Thyroid gland (tissue), 4 donors: Measurements from ENCODE around the gene TSPYL6.

ENCODE experiments used
- CTCF ChIP-seq, 6 experiments: fragments of 200-600 bp in 3 of 6; fragments of 450-650 bp in 3 of 6; sonication (generic) in 3 of 6; IDR thresholded peaks; one replicate each; pipeline ENCODE4 v1.5.1; 2016 to 2019; ENCODE audit warnings: antibody characterized with exemption in 6 of 6, mild to moderate bottlenecking in 2 of 6, inconsistent platforms in 1 of 6, moderate library complexity in 1 of 6
- POLR2A ChIP-seq, 2 donors: fragments of 450-650 bp; IDR thresholded peaks; one replicate each; pipeline ENCODE4 v1.6.1; 2017; ENCODE audit warnings: antibody characterized with exemption in 2 of 2, mild to moderate bottlenecking in 2 of 2, moderate library complexity in 1 of 2

DNA sequence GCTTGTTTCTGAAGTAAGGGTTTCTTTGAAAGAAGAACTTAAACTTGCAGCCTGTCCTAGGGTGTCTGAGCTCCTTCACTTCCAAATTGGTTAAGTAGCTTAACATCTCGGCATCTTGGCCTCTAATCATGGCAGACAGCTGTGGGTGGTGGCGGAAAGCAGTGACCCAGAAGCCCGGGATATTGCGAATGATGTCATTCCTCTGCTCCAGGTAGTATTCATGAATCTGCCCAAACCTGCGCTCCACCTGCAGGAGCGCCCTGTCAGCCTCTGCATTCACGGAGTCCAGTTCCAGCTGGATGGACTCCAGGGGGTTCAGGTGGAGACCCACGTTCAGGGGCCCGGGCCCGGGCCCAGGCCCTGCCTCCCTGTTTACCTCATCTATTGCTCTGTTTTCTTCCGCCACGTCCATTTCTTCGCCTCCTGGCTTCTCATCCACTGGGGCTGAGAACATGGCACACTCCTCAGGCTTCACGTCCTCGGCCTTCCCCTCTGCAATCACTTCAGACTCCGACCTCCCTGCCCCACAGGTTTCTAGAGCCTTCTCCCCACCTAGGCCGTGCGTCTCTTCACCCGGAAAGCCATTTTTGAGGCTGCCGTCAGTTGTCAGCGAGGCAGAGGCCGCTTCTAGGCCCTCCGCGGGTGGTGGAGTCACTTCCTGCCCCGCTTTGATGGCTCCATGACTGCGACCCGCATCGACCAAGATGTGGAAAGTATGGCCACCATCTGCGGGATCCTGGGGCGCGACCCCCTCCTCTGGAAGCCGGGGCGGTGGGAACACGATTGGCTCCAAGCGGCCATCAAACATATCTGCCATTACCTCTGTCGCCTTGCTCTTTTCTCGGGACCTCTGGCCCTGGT lies 569 bp downstream of the TSPYL6 start:
- TF ChIP-seq POLR2A (IDR thresholded peaks at IDR 0.05) (no peak), CTCF (IDR thresholded peaks at IDR 0.05) (no peak)
